A673 (cell line): Measurements from ENCODE around the gene CPLX1.

Experiments used
- EZH2 ChIP-seq: fragments of 200-600 bp; sonication (generic); IDR thresholded peaks from 2 replicates; pipeline ENCODE4 v1.6.1; 2017; ENCODE audit warnings: borderline replicate concordance, low read depth, mild to moderate bottlenecking, mixed read lengths, antibody characterized with exemption, low read length; ENCODE audit not compliant: poor library complexity, severe bottlenecking
- TF ChIP-seq, protein P1 (sequence below): fragments of 300-800, 200-600 bp; sonication (generic); conservative IDR thresholded peaks from 2 replicates; pipeline ENCODE4 v1.5.1; 2017; ENCODE audit warnings: low read depth, mild to moderate bottlenecking, antibody characterized with exemption, low read length, moderate library complexity, mixed read lengths

DNA sequence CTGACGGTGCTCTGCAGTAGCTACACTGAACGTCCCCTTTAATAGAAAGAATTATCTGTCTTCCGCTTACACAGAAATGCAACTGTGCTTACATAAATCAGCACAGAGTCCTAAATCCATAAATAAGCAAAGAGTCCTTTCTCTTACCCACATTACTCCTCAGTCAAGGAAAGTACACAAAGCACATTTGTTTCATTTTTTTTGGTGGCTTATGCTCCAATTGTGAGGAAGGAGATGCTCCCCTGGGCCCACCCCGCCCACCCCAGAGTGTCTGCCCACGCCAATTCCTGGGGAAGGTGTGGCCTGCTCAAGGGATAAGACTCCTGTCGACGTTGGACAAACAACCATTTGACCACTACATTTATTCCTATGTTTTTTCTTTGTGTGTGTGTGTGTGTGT, 53.8 kb downstream of the CPLX1 start:
- TF ChIP-seq, protein P1, sequence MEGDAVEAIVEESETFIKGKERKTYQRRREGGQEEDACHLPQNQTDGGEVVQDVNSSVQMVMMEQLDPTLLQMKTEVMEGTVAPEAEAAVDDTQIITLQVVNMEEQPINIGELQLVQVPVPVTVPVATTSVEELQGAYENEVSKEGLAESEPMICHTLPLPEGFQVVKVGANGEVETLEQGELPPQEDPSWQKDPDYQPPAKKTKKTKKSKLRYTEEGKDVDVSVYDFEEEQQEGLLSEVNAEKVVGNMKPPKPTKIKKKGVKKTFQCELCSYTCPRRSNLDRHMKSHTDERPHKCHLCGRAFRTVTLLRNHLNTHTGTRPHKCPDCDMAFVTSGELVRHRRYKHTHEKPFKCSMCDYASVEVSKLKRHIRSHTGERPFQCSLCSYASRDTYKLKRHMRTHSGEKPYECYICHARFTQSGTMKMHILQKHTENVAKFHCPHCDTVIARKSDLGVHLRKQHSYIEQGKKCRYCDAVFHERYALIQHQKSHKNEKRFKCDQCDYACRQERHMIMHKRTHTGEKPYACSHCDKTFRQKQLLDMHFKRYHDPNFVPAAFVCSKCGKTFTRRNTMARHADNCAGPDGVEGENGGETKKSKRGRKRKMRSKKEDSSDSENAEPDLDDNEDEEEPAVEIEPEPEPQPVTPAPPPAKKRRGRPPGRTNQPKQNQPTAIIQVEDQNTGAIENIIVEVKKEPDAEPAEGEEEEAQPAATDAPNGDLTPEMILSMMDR: no peak
- no peak for TF ChIP-seq EZH2
